ENCODE measurements around the gene CA7.

DNA sequence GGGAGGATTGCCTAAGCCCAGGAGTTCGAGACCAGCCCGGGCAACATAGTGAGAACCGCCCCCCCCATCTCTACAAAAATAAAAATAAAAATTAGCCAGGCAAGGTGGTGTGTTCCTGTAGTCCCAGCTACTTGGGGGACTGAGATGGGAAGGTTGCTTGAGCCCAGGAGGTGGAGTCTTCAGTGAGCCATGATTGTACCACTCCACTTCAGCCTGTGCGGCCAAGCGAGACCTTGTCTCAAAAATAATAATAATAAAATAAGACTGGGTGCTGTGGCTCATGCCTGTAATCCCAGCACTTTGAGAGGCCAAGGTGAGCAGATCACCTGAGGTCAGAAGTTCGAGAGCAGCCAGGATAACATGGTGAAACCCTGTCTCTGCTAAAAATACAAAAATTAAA lies 47.6 kb downstream of the CA7 start:
- TF ChIP-seq, protein P1, sequence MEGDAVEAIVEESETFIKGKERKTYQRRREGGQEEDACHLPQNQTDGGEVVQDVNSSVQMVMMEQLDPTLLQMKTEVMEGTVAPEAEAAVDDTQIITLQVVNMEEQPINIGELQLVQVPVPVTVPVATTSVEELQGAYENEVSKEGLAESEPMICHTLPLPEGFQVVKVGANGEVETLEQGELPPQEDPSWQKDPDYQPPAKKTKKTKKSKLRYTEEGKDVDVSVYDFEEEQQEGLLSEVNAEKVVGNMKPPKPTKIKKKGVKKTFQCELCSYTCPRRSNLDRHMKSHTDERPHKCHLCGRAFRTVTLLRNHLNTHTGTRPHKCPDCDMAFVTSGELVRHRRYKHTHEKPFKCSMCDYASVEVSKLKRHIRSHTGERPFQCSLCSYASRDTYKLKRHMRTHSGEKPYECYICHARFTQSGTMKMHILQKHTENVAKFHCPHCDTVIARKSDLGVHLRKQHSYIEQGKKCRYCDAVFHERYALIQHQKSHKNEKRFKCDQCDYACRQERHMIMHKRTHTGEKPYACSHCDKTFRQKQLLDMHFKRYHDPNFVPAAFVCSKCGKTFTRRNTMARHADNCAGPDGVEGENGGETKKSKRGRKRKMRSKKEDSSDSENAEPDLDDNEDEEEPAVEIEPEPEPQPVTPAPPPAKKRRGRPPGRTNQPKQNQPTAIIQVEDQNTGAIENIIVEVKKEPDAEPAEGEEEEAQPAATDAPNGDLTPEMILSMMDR (IDR thresholded peaks at IDR 0.05 in 4 of 5, conservative IDR thresholded peaks at IDR 0.05 in 1 of 5): no peak
- no peak for TF ChIP-seq POLR2A (IDR thresholded peaks at IDR 0.05)

Measured in gastrocnemius medialis (tissue), 4 donors.